Stimulated activated CD4-positive, alpha-beta T cell treated with anti-CD3 and anti-CD28 coated beads, Interleukin-12 subunit alpha, Interleukin-12 subunit beta, amount 100 ng/mL, for 4 hours (primary cell): ENCODE results near the gene CAMTA1.
"Not testable (repeated sequence)": the region's sequence is repeated elsewhere in the genome, so short reads cannot be mapped to it uniquely, and the experiment has no call there.

Source experiments
- DNase-seq: peaks from one replicate; pipeline ENCODE4 v3.0.0-alpha.2; 2020

The CAMTA1 gene

GRCh38 chr1:7404046-7404742 is 618.9 kb downstream of the CAMTA1 start:
- no peak for DNase-seq

DNA sequence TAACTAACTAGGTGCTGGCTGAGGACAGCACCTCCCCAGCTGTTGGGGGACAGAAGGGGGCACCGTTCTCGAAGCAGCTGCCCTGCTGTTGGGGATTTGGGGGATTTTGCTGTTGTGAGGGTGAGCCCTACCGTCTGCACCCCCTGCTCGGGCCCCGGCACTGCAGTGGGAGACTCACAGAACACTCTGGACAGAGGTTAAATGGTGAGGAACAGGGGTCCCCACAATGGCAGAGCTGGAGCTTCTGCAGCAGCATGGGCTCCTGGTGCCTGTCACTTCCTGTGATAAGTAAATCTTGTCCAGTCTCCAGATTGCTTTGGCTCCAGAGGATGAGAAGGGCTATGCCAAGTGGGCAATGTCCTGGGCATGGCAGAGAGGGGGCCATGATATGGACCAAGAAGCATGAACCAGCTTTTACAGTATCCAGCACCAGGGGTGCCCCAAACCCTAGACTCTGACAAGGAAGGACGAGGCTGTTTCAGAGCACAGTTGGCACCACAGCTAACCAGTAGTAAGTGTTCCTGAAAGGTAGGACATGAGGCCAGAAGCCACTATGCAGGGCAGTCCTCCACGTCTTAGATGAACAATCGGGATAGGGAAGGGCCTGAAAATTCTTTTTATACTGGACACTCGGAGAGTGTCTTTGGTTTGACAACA is 620.7 kb downstream of the CAMTA1 start:
- no peak for DNase-seq

- no peak for DNase-seq
Measured at GRCh38 chr1:7406641-7407543, 621.6 kb downstream of the CAMTA1 start.

- no peak for DNase-seq
Measured at GRCh38 chr1:7407544-7407895, 622.3 kb downstream of the CAMTA1 start.

DNA sequence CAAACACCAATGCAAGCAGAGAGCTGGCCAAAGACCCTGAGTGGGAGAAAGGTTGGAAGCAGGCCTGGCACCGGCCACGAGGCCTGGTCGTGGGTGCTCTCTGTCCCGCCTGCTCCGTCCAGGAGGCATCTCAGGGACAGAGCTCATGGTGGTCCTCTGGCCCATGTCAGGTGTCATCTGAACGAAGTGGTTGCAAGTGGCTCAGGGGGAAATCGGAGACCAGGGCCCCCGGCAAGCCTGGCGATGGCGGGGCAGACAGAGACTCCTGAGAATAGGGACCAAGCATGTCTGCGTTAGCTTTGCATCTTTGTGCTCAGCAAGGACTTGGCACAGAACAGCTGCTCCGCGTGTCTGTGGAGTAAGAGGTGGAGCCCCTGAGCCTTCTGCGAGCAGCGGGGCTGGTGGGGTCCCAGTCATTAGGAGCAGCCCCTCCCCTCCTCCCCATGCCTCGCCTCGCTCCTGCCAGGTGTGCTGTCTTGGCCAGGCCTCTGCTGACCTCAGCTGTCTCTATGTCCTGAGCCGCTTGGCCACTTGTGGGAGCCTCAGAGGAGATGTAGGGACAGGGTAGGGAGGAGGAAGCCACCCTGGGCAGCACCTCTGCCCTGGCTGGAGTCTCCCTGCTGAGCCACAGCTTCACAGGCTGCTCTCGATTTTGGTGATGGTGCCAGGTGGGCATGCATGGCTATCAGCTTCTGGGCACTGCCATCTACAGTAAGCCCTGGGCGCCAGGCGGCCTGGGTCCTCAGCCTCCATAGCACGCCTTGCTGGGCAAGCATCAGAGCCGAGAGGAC is 622.9 kb downstream of the CAMTA1 start:
- DNase-seq, result no peak

GRCh38 chr1:7408771-7409150 is 623.5 kb downstream of the CAMTA1 start:
- no peak for DNase-seq

DNA sequence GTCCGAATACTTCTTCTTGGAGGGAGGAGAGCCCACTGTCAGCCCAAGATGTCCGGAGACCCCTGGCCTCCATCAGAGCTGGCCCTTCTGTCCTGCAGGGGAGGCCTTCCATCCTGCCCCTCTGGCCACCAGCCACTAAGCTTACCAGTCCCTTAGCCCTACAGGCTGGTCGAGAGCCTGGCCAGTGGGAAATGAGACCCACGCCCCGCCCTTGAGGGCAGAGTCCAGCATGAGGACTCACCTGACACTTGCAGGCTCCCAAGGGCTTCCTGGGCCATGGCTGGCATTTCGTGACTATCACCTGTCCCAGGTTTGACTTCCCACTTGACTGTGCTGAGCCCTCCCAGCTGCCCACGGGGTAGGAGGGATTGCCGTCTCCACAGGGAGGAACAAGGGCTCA is 624.0 kb downstream of the CAMTA1 start:
- no peak for DNase-seq

DNA sequence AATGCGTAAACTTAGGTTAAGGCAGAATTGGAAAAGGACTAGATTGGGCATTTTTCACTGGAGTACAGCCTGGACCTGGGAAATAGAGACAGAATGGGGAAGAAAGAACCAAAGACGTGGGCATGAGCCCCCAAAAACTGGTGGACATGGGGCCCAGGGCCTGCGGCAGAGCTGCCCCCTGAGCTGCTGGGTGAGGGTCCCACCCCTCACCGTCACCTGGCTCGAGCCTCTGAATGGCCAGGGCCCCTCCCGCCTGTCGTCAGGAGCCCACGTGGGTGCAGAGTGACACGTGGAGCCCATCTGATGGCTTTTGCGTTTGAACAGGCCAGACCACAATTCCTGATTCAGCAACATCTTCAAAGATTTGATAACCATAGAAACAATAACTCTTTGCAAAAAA is 624.9 kb downstream of the CAMTA1 start:
- no peak for DNase-seq

DNA sequence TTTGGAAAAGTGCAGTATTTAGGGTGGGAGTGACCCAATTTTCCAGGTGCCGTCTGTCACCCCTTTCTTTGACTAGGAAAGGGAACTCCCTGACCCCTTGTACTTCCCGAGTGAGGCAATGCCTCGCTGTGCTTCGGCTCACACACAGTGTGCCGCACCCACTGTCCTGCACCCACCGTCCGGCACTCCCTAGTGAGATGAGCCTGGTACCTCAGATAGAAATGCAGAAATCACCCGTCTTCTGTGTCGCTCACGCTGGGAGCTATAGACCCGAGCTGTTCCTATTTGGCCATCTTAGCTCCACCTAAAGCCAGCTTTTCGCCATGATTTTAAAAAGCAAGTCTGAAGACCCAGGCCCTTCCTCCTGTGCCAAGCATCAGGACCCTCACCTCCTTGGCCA is 632.4 kb downstream of the CAMTA1 start:
- not testable (repeated sequence) for DNase-seq

DNA sequence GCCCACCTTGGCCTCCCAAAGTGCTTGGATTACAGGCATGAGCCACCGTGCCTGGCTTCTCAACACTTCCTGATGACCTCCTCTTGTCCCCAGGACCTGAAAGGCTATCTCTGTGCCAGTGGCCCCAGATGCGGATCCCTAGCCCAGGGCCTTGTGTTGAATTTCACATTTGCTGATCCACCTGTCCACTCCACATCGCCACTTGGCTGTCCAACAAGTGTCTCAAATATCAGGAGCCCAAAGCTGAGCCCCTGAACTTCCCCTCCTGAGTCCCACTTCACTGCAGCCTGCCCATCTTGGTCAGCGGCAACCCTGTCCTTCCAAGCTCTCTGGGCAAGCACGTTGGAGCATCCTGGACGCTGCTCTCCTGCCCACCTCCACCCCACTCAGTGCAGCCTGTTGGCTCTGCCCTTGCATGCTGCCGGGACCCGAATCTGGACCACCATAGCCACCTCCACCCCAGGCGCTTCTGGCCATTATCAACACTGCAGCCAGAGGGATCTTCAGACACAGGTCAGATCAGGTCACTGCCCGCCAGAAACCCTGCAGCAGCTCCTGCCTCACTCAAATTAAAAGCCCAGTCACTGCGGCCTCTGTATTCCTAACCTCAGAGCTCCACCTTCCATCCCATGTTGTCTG is 633.3 kb downstream of the CAMTA1 start:
- DNase-seq, result no peak

- no peak for DNase-seq
Measured at GRCh38 chr1:7420098-7420445, 634.8 kb downstream of the CAMTA1 start.

DNA sequence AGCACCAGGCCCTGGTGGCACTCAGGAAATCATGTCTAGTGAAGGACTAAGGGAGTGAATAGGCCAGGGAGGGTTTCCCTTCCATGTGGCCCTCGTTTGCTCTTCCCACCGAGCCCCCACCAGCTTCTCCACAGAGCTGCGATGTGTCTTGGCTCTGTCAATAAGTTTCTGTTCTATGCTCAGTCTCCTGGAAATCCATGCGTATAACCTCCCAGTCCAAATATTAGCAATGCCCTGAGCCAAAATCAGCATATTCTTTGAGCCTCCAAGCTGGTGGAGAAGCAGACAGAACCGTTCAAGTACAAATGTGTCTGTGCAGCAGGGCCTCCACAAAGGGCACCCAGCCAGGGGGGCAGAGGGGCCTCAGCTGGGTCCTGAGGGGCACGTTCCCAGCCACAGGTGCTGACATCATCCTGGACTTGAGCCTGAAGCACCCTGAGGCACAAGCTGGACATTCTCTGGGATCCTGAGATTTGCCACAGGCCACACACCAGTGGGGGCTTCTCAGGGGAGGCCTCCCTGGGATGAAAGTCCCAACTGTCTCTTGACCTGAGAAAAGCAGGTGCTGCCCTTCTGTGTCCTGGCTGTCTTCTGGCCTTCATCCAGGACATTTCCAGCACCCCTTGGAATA is 635.3 kb downstream of the CAMTA1 start:
- DNase-seq, result no peak

GRCh38 chr1:7421471-7422075 is 636.3 kb downstream of the CAMTA1 start:
- no peak for DNase-seq

GRCh38 chr1:7422081-7422480 is 636.8 kb downstream of the CAMTA1 start:
- no peak for DNase-seq

DNA sequence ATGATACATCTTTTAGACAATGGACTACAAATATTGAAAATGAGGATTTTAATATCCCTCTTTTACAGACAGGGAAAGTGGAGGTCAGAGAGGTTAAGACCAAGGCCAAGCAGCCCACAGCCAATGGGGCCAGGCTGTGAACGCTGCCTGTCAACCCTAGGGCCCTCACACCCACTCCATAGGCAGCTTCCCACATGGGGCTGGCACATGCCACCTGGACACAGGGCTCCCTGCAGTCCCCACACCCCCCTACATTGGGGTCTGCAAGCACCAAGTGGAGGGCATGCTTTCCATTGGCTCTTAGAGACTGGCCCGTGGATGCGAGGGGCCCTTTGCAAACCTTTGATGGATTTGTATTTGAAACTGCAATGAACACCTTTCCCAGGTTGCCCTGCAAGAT is 637.3 kb downstream of the CAMTA1 start:
- no peak for DNase-seq

DNA sequence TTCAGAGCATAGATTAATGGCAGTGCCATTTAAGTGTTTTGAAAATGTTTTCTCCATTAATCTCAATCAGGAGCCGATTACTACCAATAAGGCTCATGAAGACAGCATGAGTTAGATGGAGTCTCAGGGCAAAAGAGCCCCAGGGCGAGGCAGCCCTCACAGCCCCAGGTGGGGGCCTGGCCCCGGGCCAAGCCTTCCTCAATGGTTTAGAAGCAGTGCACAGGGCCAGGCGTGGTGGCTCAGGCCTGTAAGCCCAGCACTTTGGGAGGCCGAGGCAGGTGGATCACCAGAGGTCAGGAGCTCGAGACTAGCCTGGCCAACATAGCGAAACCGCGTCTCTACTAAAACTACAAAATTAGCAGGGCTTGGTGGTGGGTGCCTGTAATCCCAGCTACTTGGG is 637.7 kb downstream of the CAMTA1 start:
- DNase-seq, result no peak

- DNase-seq, result no peak
Measured at GRCh38 chr1:7424352-7424890, 639.2 kb downstream of the CAMTA1 start.

GRCh38 chr1:7425229-7425628 is 640.0 kb downstream of the CAMTA1 start:
- no peak for DNase-seq

- DNase-seq, result no peak
Measured at GRCh38 chr1:7425771-7426170, 640.5 kb downstream of the CAMTA1 start.

DNA sequence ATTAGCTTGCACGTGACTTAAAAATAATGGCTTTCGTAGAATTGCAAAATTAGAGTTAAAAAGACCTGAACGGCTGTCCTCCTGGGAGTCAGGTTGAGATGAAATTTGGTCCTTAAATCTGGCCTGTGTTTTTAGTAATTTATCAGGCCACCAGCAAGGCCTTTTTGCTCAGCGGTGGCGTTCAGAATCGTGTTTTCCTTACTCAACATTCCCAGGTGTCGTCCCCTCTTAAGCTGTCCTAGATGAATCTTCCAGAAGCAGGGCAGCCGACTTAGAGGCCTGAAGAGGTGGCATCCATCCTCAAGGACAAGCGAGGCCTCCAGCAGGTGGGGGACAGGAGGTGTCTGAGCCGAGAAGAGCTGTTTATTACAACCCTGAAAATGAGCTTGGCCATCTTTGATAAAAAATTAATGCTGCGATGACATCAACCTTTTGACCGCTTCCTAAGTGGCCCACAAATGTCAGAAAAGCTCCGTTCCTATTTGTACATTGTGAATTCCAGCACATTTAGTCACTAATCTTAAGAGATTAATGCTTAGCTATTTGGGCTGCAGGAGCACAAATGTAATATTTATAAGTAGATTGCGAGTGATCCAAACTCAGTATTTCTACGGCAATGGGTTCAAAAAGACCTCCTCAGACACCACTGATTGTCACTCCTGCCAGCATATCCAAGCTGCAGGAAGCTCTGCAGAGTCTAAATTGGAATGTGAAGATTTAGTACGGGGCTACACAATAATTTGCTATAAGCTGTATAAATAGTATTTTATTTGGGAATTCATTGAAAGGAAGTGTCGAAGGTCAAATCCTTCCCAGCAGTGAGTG is 641.7 kb downstream of the CAMTA1 start:
- no peak for DNase-seq
